LNCaP clone FGC (cell line): ENCODE data around the gene PRKCE.
"Not testable (repeated sequence)": the region's sequence is repeated elsewhere in the genome, so short reads cannot be mapped to it uniquely, and the experiment has no call there.

Experiments used
- DNase-seq: peaks from one replicate; pipeline ENCODE4 v3.0.0-alpha.2; 2011; ENCODE audit warnings: low read depth
- H3K4me3 ChIP-seq: 2 replicates; pipeline ENCODE4 v1.5.1; 2011; ENCODE audit warnings: mild to moderate bottlenecking, low read depth, low read length, control low read depth
- CTCF ChIP-seq: IDR thresholded peaks from 2 replicates; pipeline ENCODE4 v1.5.1; 2012; ENCODE audit warnings: mild to moderate bottlenecking; ENCODE audit not compliant: control insufficient read depth, insufficient read depth; ENCODE audit errors: extremely low read depth

The PRKCE gene

DNA sequence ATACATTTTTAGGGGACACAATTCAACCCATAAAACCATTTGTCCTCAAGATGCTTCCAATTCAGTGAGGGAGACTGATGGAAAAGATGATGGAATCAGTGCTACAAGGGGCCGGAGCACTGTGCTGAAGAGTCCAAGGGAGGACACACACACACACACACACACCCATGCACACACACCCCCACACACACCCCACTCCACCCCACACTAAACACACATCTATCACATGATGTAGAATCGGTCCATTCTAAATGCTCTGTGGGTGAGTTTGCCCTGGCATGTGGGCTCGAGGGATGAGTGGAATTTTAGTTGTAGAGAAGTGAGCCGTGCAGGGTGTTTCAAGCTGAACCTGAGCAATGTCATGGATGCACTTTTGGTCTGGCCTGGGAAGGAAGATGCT is 41.1 kb downstream of the PRKCE start:
- H3K4me3 ChIP-seq = no peak overlapping the region
- DNase-seq = no peak
- TF ChIP-seq CTCF = no peak

DNA sequence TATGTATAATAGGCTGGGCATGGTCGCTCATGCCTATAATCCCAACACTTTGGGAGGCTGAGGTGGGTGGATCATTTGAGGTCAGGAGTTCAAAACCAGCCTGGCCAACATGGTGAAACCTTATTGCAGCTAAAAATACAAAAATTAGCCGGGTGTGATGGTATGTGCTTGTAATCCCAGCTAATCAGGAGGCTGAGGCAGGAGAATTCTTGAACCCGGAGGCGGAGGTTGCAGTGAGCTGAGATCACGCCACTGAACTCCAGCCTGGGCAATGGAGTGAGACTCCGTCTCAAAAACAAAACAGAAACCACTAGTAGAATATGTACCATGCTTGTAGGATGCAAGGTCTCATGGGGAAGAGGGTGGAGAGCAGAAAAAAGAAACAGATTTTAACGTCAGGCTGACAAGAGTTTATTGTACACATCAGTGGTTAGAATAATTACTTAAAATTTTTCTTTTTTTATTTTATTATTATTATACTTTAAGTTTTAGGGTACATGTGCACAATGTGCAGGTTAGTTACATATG is 44.1 kb downstream of the PRKCE start:
- not testable (repeated sequence) for H3K4me3 ChIP-seq, DNase-seq

DNA sequence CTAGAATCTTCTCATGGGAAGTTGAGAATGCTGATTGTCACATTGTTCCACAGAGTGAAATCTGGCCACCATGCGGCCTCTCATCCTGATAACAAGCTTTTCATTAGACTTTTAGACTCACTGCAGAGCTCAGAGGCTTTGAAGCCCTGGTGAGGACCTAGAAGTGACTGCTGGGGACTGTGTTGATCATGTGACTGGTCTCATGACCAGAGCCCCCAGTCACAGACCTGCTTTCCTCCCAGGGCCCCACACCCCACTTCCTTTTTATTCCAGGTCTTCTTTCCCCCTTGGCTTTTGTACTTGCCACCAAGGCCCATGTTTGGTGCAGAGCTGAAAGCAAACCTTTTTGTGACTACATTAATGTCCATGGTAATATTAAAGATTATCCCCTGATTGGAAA is 45.2 kb downstream of the PRKCE start:
- H3K4me3 ChIP-seq = no peak overlapping the region
- DNase-seq = no peak
- TF ChIP-seq CTCF = no peak

DNA sequence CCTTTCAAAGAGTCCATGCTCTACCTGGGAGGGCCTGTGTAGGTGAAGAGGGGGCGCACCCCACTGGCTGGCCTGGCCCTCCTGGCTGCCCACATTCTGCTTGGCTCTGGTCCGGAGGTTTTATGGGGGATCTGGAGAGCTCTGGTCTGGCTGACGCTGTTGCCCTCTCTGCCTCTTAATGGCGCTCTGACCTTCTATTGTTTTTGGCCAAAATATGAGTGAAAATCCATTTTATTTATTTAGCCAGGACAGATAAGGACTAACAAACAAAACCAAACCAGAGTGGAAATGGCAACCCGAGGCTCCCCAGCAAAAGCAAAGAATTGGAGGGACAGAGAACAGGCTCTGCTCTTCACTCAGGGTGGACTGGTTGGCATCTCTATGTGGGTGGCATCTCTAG is 45.7 kb downstream of the PRKCE start:
- TF ChIP-seq CTCF = no peak
- H3K4me3 ChIP-seq = no peak overlapping the region
- DNase-seq = no peak

- TF ChIP-seq CTCF = no peak
- no peak overlapping the region for H3K4me3 ChIP-seq
- no peak for DNase-seq
Observed at GRCh38 chr2:45698554-45698953, 47.1 kb downstream of the PRKCE start.

DNA sequence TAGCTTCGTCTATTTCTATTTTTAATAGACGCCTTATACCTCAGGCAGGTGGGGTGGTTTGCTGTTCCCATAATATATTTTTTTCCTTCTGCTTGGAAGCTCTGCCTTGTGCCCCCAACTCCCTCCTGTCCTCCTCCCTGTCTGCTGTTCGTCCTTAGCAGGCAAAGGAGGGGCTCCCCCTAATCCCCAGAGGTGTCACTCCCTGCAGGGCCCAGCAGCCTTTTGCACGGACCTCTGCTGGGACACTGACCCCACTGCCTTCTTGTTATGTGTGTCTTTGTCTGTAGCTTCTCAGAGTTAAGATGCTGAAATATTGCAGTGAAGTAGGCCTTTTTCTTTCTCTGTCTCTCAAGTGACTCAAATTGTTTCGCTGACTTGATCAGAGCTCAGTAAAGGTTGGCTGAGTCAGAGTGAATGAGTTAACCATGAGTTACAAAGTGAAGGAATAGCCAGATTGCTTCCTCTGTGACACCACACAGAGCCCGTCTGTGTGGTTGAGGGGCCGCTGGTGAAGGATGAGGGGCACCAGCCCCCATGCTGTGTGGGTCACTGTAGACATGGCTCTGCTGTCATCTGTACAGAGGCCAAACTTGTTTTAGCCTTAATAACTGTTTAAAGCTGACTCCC is 47.7 kb downstream of the PRKCE start:
- DNase-seq = no peak
- no peak overlapping the region for H3K4me3 ChIP-seq
- no peak for TF ChIP-seq CTCF

DNA sequence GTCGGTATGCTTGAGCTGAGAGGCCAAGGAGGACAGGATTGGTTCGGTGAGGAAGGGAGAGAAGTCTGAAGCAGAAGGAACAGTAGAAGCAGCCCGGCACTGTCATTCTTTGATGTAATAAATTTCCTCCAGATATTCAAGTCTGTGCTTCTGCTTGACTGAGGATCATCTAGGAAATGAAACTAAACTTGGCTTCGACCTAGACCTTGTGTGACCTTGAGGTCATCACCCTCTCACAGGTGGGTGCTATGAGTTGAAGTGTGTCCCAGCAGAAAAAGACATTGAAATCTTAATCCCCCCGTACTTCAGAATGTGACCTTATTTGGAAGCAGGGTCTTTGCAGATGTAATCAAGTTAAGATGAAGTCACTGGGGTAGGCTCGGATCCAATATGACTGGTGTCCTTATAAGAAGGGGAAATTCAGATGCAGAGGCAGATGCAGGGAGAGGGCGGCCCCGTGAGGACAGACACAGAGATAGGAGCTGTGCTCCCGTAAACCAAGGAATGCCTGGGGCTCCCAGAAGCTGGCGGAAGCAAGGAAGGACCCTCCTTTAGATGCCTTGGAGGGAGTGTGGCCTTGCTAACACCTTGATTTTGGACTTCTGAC is 49.0 kb downstream of the PRKCE start:
- H3K4me3 ChIP-seq = no peak overlapping the region
- DNase-seq = no peak
- no peak for TF ChIP-seq CTCF
